HG02759 (cell line): ENCODE data around the gene ZNF701.

ENCODE experiments used
- ATAC-seq: cut with Tn5 transposase; IDR thresholded peaks from one replicate; pipeline ENCODE4 v1.9.1; 2021; ENCODE audit warnings: mild to moderate bottlenecking, moderate library complexity; ENCODE audit not compliant: unreplicated experiment

Gene ZNF701

GRCh38 chr19:52635786-52636570 lies 65.9 kb downstream of the ZNF701 start:
- no peak for ATAC-seq
